ENCODE data around the gene GRIN2A.

GRIN2A gene

DNA sequence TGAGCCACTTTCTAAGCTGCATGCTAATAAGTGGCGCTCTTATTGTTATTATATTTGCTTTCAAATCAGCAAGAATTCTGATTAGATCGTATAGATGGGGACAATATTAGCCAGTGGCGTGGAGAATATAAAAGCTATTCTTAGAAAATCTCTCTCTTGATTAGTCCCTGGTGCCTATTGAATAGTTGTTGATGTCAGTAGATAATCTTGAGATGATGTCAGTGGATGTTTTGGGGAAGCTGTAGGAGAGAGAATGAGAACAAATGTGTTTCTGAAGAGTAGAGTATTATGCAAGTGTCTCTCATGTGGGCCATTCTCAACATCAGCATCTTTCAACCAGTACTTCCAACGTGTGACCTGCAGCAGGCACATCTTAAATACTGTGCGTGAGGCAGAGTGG is 445.7 kb downstream of the GRIN2A start:
- no peak for DNase-seq

DNA sequence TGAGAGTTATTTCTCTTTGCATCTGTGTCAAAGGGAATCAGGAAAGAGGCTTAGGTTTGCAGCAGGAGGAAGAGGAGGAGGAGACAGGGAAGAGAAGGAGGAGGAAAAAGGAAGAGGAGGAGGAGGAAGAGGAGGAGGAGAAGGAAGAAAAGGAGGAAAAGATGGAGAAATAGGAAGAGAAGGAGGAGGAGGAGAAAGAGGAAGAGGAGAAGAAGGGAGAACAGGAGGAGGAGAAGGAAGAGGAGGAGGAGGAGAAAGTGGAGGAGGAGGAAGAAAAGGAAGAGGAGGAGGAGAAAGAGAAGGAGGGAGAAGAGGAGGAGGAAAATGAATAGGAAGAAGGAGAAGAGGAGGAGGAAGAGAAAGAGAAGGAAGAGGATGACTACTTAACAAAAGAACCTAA is 459.1 kb downstream of the GRIN2A start:
- no peak for DNase-seq

DNA sequence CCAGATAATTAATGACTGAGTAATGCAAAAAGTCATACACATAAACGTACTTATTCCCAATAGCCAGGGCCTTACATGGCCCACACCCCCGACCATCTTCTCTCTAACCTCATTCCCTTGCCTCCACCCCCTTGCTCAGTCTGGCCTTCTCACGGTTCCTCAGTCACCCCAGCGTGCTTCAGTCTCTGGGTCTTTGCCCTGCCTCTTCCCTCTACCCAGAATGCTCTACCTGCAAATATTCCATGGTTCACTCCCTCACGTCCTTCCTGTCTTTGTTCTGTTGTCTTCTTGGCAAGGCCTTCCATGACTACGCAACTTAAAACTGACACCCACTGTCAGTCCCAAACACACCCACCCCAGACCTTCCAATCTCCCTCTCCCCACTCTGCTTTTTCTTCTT is 468.3 kb downstream of the GRIN2A start:
- no peak for DNase-seq

DNA sequence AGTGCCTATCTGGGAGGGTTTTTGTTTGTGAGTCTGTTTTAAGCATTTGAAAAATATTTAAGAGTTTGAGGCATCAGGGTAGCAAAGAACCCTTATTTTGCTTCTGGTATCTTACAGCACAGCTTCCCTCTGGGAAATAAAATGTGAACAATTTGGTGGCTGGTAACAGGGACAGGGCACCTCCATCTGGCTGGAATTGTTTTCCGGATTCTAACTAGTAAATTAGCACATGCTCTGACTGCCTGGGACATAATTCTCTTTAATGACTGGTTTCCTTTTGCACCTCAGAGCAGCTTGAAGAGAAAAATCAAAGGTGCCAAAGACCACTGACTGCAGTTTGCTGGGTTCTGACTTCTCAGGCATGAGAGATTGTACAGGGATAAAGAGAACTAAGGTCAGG is 469.1 kb downstream of the GRIN2A start:
- DNase-seq, result no peak

DNA sequence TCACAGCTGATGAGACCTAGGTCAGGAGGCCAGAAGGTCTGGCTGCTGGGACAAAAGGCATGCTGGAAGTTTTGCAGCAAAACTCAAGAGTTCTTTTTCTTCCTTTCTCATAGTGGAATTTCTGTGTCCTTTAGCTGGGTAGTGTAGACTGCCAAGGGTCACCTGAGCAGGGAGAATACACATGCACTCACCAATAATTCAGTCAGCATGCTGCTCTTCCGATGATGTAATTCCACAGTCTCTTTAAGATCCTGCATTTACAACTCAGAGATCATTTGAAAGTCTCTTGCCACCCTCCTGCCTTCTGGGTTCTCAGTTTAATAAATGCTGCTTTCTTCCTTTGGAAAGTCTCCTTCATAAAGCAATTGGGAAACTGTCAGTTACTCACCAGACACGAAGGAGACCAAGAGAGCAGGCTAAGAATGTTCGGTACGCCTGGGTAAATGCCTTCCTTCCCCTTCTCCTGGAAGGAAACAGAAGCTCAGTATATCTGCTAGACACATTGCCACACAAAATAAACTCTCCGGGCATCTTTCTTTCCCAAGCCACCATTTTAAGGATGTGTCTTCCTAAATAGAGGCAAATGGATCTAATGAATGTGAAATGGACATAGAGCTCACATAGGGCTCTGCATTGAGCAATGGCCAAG is 473.1 kb downstream of the GRIN2A start:
- no peak for DNase-seq

DNA sequence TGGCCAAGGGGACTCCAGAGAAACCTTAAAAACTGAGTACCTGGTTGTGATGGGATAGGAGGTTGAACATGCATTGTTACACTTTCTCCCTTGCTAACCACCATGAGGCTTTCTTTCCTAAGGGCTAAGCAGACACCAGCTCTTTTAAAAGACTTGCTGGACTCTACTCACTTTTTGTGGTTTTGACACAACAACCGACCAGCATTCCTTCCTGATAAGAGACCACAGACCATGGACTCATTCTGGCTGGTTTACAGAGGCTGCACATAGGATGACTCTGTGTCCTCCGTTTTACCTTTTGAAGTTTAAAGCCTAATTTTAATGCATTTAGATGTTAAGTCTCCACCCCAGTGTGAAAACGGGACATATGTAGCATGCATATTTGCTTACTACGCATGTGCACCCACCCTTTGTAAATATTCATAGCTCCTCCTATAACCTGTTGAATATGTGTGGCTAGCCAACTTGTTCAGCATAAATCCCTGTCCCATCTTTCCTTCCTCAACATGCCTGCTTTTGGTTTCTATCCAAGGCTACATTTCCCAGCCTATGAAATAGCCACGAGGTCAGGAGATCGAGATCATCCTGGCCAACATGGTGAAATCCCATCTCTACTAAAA is 475.9 kb downstream of the GRIN2A start:
- DNase-seq, result no peak

DNA sequence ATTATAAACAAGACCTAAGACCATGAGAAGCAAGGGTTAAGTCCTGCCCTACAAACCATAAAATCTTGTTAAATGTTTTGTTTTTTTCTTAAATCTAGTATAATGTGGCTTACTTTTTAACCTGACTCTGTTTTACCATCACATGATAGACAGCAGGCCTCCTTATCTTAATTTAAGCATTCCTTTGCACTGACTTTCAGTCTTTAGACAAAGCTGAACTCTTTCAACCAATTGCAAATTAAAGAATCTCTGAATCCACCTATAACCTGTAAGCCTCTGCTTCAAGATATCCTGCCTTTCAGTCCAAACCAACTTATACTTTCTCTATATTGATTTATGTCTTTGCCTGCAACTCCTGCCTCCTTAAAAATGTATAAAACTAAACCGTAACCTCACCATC is 478.5 kb downstream of the GRIN2A start:
- no peak for DNase-seq
